Fibroblast of lung (primary cell): ENCODE results near the gene GAD2.

Source experiments
- EZH2 ChIP-seq: IDR thresholded peaks from 2 replicates; pipeline ENCODE4 v1.5.1; 2012; ENCODE audit warnings: low read length, control low read depth, mild to moderate bottlenecking; ENCODE audit errors: missing control alignments
- TF ChIP-seq, protein P1 (sequence below), 2 donors: IDR thresholded peaks in 1 of 2; conservative IDR thresholded peaks in 1 of 2; 1 replicate in 1 of 2; 2 replicates in 1 of 2; pipeline ENCODE4 v1.5.1; 2011 to 2012; ENCODE audit warnings: low read length in 2 of 2, control low read depth in 1 of 2, inconsistent platforms in 1 of 2, low read depth in 1 of 2, mild to moderate bottlenecking in 1 of 2

DNA sequence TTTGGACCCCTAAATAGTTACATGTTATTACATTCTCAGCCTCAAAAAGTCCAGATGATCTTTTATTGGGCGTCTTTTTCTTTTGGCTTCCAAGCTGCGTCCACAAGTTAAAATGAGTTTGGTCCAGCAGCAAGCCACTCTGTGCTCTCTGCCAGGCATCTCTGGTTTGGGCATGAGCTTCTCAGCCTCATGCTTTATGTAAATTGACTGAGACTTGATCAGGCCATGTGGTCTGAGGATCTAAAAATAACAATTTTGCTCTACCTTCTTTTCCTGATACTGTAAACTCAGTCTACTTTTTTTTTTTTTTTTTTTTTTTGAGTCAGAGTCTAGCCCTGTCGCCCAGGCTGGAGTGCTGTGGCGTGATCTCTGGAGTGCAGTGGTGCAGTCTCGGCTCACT, 15.6 kb downstream of the GAD2 start:
- TF ChIP-seq, protein P1, sequence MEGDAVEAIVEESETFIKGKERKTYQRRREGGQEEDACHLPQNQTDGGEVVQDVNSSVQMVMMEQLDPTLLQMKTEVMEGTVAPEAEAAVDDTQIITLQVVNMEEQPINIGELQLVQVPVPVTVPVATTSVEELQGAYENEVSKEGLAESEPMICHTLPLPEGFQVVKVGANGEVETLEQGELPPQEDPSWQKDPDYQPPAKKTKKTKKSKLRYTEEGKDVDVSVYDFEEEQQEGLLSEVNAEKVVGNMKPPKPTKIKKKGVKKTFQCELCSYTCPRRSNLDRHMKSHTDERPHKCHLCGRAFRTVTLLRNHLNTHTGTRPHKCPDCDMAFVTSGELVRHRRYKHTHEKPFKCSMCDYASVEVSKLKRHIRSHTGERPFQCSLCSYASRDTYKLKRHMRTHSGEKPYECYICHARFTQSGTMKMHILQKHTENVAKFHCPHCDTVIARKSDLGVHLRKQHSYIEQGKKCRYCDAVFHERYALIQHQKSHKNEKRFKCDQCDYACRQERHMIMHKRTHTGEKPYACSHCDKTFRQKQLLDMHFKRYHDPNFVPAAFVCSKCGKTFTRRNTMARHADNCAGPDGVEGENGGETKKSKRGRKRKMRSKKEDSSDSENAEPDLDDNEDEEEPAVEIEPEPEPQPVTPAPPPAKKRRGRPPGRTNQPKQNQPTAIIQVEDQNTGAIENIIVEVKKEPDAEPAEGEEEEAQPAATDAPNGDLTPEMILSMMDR (conservative IDR thresholded peaks at IDR 0.05 in 1 of 2, IDR thresholded peaks at IDR 0.05 in 1 of 2; ENCODE audit: low read depth in 1 of 2, low read length in 2 of 2) = no peak
- TF ChIP-seq EZH2 = no peak
